Frontal cortex (tissue), 4 donors: ENCODE measurements around the gene GCK. TPM values are rescaled to one million over a fixed set of nuclear protein-coding genes. Genes with fewer than 3 reads are reported as not detected.

Experiments used
- DNase-seq, 2 donors: peaks; one replicate each; pipeline ENCODE4 v3.0.0; 2012; ENCODE audit warnings: low spot score in 2 of 2
- FAIRE-seq: peaks from 2 replicates; lab custom pipeline; 2012; peaks lifted over from hg19 to GRCh38; lab: Jason Lieb, UNC
- total RNA-seq: library from RNA; depleted of rRNA; stranded (reverse); fragments of >200 nt; gene quantifications from one replicate; pipeline ENCODE4 v1.2.3, GENCODE V29; 2014
- donor health status: control.
- donor health status: control.
- donor health status: control.

GCK gene
- total RNA-seq, 1 donor from 2014 or later, result 6.5 TPM

GRCh38 chr7:44147026-44147991 is 41.9 kb downstream of the GCK start:
- DNase-seq, result peak in 1 of 2 donors; percentile 37
- FAIRE-seq, result no peak

- FAIRE-seq (no peak), DNase-seq (peak; percentile 80 to 89)
Observed at GRCh38 chr7:44145969-44146911, 43.0 kb downstream of the GCK start.

- DNase-seq (peak; percentile 50 to 82), FAIRE-seq (no peak)
Observed at GRCh38 chr7:44145479-44145968, 43.7 kb downstream of the GCK start.

DNA sequence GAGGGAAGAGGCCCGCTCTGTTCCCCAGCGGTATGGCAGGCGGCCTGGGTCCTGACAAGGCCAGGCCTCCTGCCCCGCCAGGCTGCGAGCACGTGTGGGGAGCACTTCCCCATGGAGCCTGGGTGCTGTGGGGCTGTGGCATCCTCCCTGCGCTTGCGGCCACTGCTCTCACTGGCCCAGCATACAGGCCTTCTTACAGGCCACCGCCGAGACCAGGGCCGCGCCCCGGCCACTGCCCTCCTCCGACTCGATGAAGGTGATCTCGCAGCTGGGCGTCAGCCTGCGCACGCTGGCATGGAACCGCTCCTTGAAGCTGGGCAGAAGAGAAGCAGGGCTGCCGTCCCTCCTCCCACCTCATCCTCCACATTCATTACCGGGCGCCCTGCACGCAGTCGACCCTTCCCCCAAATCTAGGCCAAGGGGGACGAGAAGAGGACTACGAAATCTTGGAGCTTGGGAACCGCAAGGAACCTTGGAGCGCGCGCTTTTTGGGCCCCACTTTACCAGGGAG is 44.2 kb downstream of the GCK start:
- FAIRE-seq, result no peak
- no peak for DNase-seq

DNA sequence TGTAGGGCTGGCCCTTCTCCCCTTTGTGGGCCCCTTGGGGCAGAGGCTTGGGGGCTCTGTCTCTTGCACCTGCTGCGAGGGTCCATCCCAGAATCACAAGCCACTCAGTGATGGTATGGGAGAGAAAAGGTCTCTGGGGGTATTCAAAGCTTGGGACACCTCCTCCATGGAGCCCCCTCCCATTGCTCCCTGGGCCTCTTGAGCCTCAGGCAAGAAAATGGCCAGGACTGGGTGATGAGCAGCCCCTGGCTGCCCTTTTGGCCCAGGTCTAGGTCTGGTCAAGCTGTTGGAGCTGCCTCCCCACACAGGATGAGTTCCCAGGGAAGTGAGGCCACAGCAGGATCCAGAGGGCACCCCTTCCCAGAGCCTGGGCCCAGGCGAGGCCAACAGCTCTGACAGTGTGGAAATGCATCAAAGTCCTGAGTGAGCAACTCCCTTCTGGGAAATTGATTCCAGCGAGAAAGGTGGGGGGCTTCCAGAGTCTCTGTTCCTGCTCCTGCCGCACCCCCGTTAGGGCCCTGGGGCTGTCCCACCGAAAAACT is 44.7 kb downstream of the GCK start:
- no peak for FAIRE-seq
- DNase-seq, result no peak

DNA sequence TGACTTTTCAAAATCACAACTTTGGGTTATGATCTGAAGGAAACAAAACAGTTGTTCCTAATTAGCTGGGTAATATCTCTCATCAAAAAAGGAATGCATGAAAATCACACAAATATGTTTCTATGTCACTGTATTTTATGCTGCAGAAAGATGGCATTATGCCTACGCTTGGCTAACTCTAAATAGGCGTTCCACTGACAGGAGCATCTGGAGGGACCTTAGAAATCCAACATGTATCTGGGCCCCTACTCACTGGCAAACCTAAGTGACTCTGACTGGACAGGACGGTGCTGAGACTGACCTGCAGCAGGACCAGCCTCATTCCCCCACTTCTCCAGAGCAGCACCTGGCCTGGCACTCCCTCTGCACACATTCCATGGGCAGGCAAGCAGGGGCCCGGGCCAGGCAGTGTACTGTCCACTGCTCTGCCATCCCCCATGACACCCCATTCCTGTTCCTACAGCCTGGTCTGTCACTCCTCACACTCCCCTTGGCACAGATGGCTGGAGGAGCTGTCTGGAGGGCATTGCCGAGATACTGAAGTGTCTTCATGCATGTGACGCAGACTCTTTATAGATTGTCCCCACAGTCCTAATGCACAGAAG is 45.5 kb downstream of the GCK start:
- DNase-seq (no peak), FAIRE-seq (no peak)

DNA sequence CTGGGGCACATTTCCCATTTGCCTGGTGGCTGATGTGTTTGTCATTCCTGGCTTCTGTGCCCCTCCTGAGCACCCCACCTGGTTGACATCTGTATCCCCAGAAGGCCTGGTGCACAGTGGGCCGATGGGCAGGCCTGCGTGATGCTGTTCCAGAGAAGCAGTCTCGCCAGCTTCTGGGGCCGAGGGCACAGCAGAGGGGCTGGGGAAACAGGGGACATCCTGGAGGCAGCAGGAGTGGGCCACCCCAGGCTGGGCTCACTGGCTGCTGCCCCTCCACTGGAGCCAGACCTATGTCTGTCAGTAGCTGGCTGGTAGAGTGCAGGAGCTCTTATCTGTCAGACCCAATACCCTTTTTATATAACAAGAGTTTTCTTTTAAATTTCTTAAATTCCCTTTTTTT is 47.2 kb downstream of the GCK start:
- FAIRE-seq, result no peak
- DNase-seq, result no peak

DNA sequence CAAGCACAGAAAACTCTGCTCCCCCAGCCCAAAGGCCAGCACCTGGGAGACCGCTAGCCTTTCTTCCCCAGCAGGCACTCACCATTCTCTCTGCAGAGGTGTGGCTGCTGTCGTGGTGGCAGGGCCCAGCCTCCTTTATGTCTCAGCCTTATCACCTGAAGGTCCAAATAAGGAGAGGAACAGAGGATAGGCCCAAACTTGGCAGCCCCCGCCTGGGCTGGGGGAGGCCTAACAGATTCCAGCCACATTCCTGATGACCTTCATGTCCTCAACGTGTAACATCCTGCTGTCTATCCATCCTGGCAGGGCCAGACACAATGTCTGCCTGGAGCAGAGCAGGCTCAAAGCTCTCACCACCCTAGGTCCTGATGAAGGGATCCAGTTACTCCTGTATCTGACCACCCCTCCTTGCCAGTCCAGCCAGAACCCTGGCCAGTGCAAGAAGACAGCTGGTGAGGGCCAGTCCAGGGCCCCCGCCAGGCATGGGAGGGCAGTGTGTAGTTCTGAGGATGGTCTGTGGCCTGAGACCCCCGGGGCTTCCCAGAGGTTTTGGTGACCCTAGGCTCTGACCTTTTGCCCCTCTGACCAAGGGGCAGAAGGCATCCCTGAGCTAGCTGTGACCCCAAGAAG is 47.9 kb downstream of the GCK start, which contains the start of gene MYL7:
Gene MYL7, minus strand, starts transcription at position 112 of the 630 bp plus-strand sequence. Its CDS starts 27 bp downstream, at position 85.
- FAIRE-seq, result no peak
- no peak for DNase-seq

GRCh38 chr7:44140341-44140740 is 48.9 kb downstream of the GCK start:
- no peak for FAIRE-seq
- no peak for DNase-seq

- no peak for FAIRE-seq
- no peak for DNase-seq
Observed at GRCh38 chr7:44139311-44140010, 49.8 kb downstream of the GCK start.

- no peak for FAIRE-seq
- DNase-seq, result no peak
Observed at GRCh38 chr7:44138698-44139097, 50.5 kb downstream of the GCK start.

- DNase-seq (no peak), FAIRE-seq (no peak)
Observed at GRCh38 chr7:44136731-44137130, 52.5 kb downstream of the GCK start.

GRCh38 chr7:44134943-44135628 is 54.2 kb downstream of the GCK start:
- no peak for DNase-seq
- no peak for FAIRE-seq

DNA sequence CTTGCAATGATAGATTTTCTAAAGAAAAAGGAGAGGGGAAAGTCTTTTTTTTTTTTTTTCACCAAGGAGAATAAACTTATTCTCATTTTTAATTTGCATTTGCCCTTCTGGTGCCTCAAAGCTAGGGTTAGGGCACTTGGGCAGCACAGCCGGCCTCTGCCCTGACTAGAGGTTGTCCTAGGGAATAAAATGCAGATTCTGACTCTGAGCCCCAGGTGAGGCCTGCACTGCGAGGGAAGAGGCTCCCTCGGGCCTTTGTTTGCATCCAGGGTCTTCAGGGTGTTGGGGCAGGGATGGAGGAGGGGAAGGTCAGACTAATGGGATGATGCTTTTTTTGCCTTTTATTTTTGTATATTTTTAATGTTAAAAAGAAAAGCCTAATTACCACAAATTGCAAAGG is 55.9 kb downstream of the GCK start:
- FAIRE-seq (no peak), DNase-seq (no peak)

- DNase-seq, result no peak
- FAIRE-seq, result no peak
Observed at GRCh38 chr7:44132039-44132438, 57.2 kb downstream of the GCK start.

- no peak for DNase-seq
- FAIRE-seq, result no peak
Observed at GRCh38 chr7:44131173-44132029, 57.8 kb downstream of the GCK start.
